Measurements from ENCODE around the gene RELL1. TPM values are rescaled to one million over a fixed set of nuclear protein-coding genes. Genes with fewer than 3 reads are reported as not detected.

The RELL1 gene
- polyA plus RNA-seq, 1 donor from 2014 or later, result 0.86 TPM

DNA sequence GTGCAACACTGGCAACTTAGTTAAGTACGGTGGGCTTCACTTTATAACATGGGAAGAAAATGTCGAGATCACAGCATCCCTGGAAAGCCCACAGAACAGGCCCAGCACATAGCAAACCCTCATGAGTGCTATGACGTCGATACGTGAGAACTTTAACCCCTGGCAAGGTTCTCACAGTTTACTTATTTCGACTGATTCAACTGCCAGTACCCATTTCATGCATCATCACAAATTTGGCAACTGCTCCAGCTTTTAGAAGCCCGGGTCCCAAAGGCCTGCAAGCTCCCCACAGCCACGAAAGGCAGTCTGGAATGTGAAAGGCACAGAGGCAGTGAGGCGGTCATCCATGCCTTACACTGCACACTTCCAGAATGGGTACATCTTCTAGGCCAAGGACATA is 41.2 kb downstream of the RELL1 start:
- Mint-ChIP-seq H3K36me3 (peaks cover 20% of the 10 kb centered on the region), H3K4me3 (no peak overlapping the region), H3K27ac (no peak overlapping the region), H3K4me1 (no peaks in the 10 kb centered on the region), H3K9me3 (no peaks in the 10 kb centered on the region), H3K27me3 (no peaks in the 10 kb centered on the region)

- H3K27me3 Mint-ChIP-seq, result no peaks in the 10 kb centered on the region
- H3K4me1 Mint-ChIP-seq, result no peaks in the 10 kb centered on the region
- peaks cover 0 to 2% (median 0%) of the 10 kb centered on the region in 3 donors for H3K9me3 Mint-ChIP-seq
- H3K36me3 Mint-ChIP-seq, result peaks cover 17% of the 10 kb centered on the region
- no peak overlapping the region for H3K4me3 Mint-ChIP-seq
- no peak overlapping the region for H3K27ac Mint-ChIP-seq
These were observed 44.0 kb downstream of the RELL1 start for GRCh38 chr4:37641886-37642849.

DNA sequence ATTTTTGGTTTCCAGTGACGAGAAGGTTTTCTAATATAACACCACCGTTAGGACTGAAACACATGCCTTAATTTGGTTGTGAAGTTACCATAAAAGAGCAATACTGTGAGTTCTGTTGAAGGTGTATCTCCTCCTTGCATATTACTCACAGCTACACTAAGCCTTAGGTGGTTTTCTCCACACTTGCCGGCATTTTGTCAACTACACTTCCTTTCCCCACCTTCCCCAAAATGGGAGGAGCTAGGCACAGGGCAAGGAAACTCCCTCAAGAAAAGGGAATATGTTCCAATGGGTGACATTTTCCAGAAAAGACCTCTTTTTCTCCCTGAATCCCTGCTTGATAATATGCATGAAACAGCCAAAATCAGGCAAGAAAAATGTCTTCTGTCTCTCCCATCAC is 44.8 kb downstream of the RELL1 start:
- Mint-ChIP-seq H3K4me3 (no peak overlapping the region), H3K9me3 (peaks cover 0 to 2% (median 0%) of the 10 kb centered on the region in 3 donors), H3K36me3 (peaks cover 15% of the 10 kb centered on the region), H3K27ac (no peak overlapping the region), H3K4me1 (no peaks in the 10 kb centered on the region), H3K27me3 (no peaks in the 10 kb centered on the region)

GRCh38 chr4:37639551-37640285 is 46.5 kb downstream of the RELL1 start:
- Mint-ChIP-seq H3K4me1 (no peaks in the 10 kb centered on the region), H3K4me3 (no peak overlapping the region), H3K27ac (no peak overlapping the region), H3K27me3 (no peaks in the 10 kb centered on the region), H3K9me3 (peaks cover 0 to 2% (median 0%) of the 10 kb centered on the region in 3 donors), H3K36me3 (peaks cover 9% of the 10 kb centered on the region)

DNA sequence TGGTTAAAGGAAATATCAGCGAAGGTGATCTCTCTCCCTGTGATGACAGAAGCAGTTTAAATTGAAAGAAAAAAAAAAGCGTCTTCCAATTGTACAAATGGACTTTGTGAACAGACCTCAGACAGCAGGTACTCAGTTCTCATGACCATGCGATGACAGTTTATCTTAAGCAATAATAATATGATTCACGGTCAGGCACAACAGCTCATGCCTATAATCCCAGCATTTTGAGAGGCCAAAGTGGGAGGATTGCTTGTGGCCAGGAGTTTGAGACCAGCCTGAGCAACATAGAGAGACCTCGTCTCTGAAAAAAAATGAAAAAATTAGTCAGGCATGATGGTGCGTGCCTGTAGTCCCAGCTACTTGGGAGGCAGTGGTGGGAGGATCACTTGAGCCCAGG is 51.0 kb downstream of the RELL1 start:
- no peak overlapping the region for H3K4me3 Mint-ChIP-seq
- peaks cover 13% of the 10 kb centered on the region for H3K36me3 Mint-ChIP-seq
- peaks cover 0 to 6% (median 2%) of the 10 kb centered on the region in 3 donors for H3K9me3 Mint-ChIP-seq
- H3K4me1 Mint-ChIP-seq, result no peaks in the 10 kb centered on the region
- no peak overlapping the region for H3K27ac Mint-ChIP-seq
- no peaks in the 10 kb centered on the region for H3K27me3 Mint-ChIP-seq

GRCh38 chr4:37634180-37634579 is 52.0 kb downstream of the RELL1 start:
- Mint-ChIP-seq H3K36me3 (peaks cover 17% of the 10 kb centered on the region), H3K27ac (no peak overlapping the region), H3K27me3 (no peaks in the 10 kb centered on the region), H3K4me3 (no peak overlapping the region), H3K4me1 (no peaks in the 10 kb centered on the region), H3K9me3 (peaks cover 2 to 6% (median 2%) of the 10 kb centered on the region in 3 donors)

GRCh38 chr4:37632836-37633235 is 53.3 kb downstream of the RELL1 start:
- Mint-ChIP-seq H3K4me1 (no peaks in the 10 kb centered on the region), H3K9me3 (peaks cover under 1 to 6% (median 2%) of the 10 kb centered on the region in 3 donors), H3K27me3 (no peaks in the 10 kb centered on the region), H3K4me3 (no peak overlapping the region), H3K27ac (no peak overlapping the region), H3K36me3 (peaks cover 17% of the 10 kb centered on the region)

- Mint-ChIP-seq H3K4me1 (no peaks in the 10 kb centered on the region), H3K4me3 (no peak overlapping the region), H3K36me3 (peaks cover 17% of the 10 kb centered on the region), H3K9me3 (peaks cover 0 to 6% (median 2%) of the 10 kb centered on the region in 3 donors), H3K27ac (no peak overlapping the region), H3K27me3 (no peaks in the 10 kb centered on the region)
These were observed 54.6 kb downstream of the RELL1 start for GRCh38 chr4:37631551-37631950.

- H3K36me3 Mint-ChIP-seq, result peaks cover 15% of the 10 kb centered on the region
- peaks cover 0 to 6% (median 2%) of the 10 kb centered on the region in 3 donors for H3K9me3 Mint-ChIP-seq
- H3K27me3 Mint-ChIP-seq, result no peaks in the 10 kb centered on the region
- H3K4me1 Mint-ChIP-seq, result peaks cover 0 to 2% (median 0%) of the 10 kb centered on the region in 3 donors
- no peak overlapping the region for H3K4me3 Mint-ChIP-seq
- H3K27ac Mint-ChIP-seq, result no peak overlapping the region
These were observed 56.5 kb downstream of the RELL1 start for GRCh38 chr4:37629713-37630112.

- Mint-ChIP-seq H3K4me3 (no peak overlapping the region), H3K4me1 (peaks cover 0 to 2% (median 0%) of the 10 kb centered on the region in 3 donors), H3K27ac (no peak overlapping the region), H3K27me3 (no peaks in the 10 kb centered on the region), H3K36me3 (peaks cover 15% of the 10 kb centered on the region), H3K9me3 (peaks cover 0 to 6% (median 2%) of the 10 kb centered on the region in 3 donors)
These were observed 57.1 kb downstream of the RELL1 start for GRCh38 chr4:37628977-37629609.

- Mint-ChIP-seq H3K4me1 (peaks cover 0 to 2% (median 0%) of the 10 kb centered on the region in 3 donors), H3K27me3 (no peaks in the 10 kb centered on the region), H3K27ac (no peak overlapping the region), H3K36me3 (peaks cover 9% of the 10 kb centered on the region), H3K9me3 (peaks cover 0 to 6% (median 2%) of the 10 kb centered on the region in 3 donors), H3K4me3 (no peak overlapping the region)
These were observed 58.9 kb downstream of the RELL1 start for GRCh38 chr4:37627263-37627662.

DNA sequence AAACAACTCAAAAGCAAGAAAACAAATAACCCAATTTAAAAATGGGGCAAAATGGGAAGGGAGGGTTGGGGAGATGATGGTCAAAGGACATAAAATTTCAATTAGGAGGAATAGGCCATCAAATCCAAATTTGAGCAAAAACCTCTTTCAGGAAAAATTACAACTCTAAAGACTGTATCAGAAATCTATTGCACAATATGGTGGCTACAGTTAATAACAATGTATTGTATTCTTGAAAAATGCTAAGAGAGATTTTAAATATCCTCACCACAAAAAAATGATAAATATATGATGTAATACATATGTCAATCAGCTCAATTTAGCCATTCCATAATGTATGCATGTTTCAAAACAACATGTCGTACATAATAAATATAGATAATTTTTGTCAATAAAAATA is 60.7 kb downstream of the RELL1 start:
- Mint-ChIP-seq H3K27ac (no peak overlapping the region), H3K27me3 (peaks cover 1% of the 10 kb centered on the region), H3K4me3 (no peak overlapping the region), H3K36me3 (peaks cover 4% of the 10 kb centered on the region), H3K9me3 (peaks cover 0 to 2% (median 0%) of the 10 kb centered on the region in 3 donors), H3K4me1 (peaks cover 0 to 2% (median 0%) of the 10 kb centered on the region in 3 donors)

- Mint-ChIP-seq H3K4me1 (peaks cover 0 to 2% (median 0%) of the 10 kb centered on the region in 3 donors), H3K36me3 (no peaks in the 10 kb centered on the region), H3K4me3 (no peak overlapping the region), H3K9me3 (no peaks in the 10 kb centered on the region), H3K27me3 (peaks cover 1% of the 10 kb centered on the region), H3K27ac (no peak overlapping the region)
These were observed 62.2 kb downstream of the RELL1 start for GRCh38 chr4:37623940-37624339.

GRCh38 chr4:37623125-37623524 is 63.1 kb downstream of the RELL1 start:
- Mint-ChIP-seq H3K27me3 (peaks cover 1% of the 10 kb centered on the region), H3K4me3 (no peak overlapping the region), H3K36me3 (no peaks in the 10 kb centered on the region), H3K27ac (no peak overlapping the region), H3K4me1 (peaks cover 0 to 2% (median 0%) of the 10 kb centered on the region in 3 donors), H3K9me3 (no peaks in the 10 kb centered on the region)

DNA sequence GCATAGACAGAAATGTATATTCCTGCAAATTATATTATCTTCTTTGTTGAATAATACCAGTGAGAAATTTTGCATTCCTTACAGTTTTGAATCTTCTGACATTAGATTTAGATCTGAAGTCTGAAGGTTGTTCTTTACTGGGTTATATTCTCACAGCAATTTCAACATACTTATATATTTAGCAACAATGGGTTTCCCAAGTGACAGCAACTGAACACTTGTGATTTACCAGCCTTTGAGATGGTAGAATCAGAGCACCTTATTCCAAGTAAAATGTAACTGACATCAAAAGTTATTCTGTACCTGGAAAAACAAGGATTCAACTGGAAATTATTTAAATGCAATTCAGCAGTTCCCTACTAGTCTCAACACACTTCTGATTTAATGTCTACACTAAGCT is 66.0 kb downstream of the RELL1 start:
- Mint-ChIP-seq H3K4me3 (no peak overlapping the region), H3K4me1 (peaks cover 0 to under 1% (median 0%) of the 10 kb centered on the region in 3 donors), H3K9me3 (no peaks in the 10 kb centered on the region), H3K27ac (no peak overlapping the region), H3K27me3 (peaks cover 1% of the 10 kb centered on the region), H3K36me3 (no peaks in the 10 kb centered on the region)
